ENCODE measurements around the gene TMEM117. TPM values are rescaled to one million over a fixed set of nuclear protein-coding genes. Genes with fewer than 3 reads are reported as not detected.

The TMEM117 gene
- total RNA-seq, 4 donors from 2014 or later = 16.9 to 24.9 (median 21.1) TPM

DNA sequence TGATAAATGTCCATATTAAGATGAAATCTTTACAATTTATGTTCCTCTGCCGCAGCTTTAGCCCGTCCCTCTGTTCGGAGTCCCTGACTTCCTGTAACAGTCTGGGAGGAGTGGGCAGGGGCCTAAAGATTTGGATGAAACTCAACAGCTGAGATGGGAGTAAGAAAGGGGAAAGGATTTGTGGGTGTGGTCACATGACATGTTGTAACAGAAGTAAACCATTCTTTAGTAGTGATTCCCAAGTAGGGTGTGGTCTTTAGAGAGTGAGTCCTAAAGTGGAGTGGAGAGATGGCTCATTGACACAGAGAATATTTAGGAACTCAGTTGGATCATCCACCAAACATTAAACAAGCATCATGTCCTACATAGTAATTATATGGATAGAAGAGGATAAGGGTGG is 12.9 kb downstream of the TMEM117 start:
- TF ChIP-seq POLR2A (IDR thresholded peaks at IDR 0.05) = no peak
- no peak for TF ChIP-seq EP300 (IDR thresholded peaks at IDR 0.05)
- TF ChIP-seq, protein P1, sequence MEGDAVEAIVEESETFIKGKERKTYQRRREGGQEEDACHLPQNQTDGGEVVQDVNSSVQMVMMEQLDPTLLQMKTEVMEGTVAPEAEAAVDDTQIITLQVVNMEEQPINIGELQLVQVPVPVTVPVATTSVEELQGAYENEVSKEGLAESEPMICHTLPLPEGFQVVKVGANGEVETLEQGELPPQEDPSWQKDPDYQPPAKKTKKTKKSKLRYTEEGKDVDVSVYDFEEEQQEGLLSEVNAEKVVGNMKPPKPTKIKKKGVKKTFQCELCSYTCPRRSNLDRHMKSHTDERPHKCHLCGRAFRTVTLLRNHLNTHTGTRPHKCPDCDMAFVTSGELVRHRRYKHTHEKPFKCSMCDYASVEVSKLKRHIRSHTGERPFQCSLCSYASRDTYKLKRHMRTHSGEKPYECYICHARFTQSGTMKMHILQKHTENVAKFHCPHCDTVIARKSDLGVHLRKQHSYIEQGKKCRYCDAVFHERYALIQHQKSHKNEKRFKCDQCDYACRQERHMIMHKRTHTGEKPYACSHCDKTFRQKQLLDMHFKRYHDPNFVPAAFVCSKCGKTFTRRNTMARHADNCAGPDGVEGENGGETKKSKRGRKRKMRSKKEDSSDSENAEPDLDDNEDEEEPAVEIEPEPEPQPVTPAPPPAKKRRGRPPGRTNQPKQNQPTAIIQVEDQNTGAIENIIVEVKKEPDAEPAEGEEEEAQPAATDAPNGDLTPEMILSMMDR (IDR thresholded peaks at IDR 0.05) = no peak
- H3K9me3 ChIP-seq = peaks cover 0 to 6% (median 0%) of the 10 kb centered on the region in 4 donors
- 96 to 98% methylated on average over 3 of the region's 3 CpGs for WGBS, 2 donors
- no peaks in the 10 kb centered on the region for H3K27me3 ChIP-seq
- no peak for DNase-seq (ENCODE audit: low spot score in 2 of 2)
- H3K4me1 ChIP-seq = no peaks in the 10 kb centered on the region
- H3K36me3 ChIP-seq = peaks cover 0 to 22% (median 0%) of the 10 kb centered on the region in 3 donors
- H3K4me3 ChIP-seq = no peak overlapping the region
- no peak overlapping the region for H3K27ac ChIP-seq

DNA sequence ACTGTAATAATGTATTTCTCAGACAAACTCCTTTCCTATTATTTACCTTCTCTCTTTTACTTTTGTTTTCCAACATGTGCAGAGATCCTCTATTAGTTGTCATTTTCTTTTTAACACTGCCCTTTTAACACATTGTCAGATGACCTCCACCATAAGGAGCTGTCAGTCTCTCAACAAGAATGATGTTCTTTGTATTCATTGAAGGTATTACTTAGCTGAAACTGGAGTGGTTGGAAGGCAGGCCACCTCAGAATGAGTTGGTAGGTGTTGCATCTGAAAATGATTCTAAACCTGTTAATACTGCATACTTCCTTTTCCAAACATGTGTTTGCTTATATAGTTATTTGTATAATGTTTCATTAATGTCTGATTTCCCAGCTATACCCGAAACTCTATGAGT is 16.9 kb downstream of the TMEM117 start:
- WGBS, 2 donors = 90% methylated on average over 1 of the region's 1 CpG
- Histone ChIP-seq H3K9me3 (peaks cover 0 to 6% (median 0%) of the 10 kb centered on the region in 4 donors), H3K4me3 (no peak overlapping the region), H3K36me3 (peaks cover 0 to 6% (median 0%) of the 10 kb centered on the region in 3 donors), H3K27ac (no peak overlapping the region), H3K27me3 (no peaks in the 10 kb centered on the region), H3K4me1 (no peaks in the 10 kb centered on the region)
- TF ChIP-seq POLR2A (IDR thresholded peaks at IDR 0.05) = no peak
- TF ChIP-seq EP300 (IDR thresholded peaks at IDR 0.05) = no peak
- TF ChIP-seq, protein P1 (IDR thresholded peaks at IDR 0.05) = no peak
- no peak for DNase-seq (ENCODE audit: low spot score in 2 of 2)

DNA sequence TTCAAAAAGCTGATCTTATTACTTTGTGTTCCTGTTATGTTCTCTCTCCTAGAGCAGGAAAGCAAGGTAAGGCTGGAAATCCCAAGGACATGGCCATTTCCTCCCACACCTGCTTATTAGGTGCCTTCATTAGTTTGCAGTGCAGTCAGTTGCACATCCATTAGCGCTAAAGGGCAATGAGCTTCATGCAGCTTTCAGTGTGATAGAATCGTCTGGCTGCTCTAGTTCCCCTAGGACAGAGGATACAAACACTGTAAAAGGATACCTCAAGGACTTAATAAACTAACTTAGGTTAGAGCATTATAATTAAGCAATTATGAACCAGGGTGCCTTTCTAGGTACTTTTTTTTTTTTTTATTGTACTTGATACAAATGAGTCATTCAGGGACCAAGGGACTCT is 21.1 kb downstream of the TMEM117 start:
- no peaks in the 10 kb centered on the region for H3K36me3 ChIP-seq
- 75 to 82% methylated on average over 2 of the region's 2 CpGs for WGBS, 2 donors

DNA sequence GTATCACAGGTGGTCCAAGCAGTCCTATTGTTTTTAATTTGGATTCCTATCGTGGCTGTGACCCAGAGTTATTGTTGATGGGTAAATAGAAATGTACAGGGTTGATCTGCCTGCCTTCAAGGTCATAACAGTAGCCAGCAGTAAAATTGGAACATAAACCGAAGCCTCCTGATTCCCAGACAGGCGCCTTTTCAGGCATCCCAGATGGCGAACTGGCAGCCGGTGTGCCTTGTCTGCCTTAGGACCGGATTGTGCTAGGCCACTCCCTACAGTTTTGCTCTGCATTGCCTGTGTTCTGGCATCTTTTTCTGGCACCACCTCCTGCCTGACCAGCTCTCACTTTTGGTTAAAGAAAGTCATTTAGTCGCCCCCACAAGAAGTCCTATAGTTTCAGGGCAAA is 22.2 kb downstream of the TMEM117 start:
- H3K4me3 ChIP-seq = no peak overlapping the region
- H3K36me3 ChIP-seq = no peaks in the 10 kb centered on the region
- 85 to 89% methylated on average over 7 of the region's 7 CpGs for WGBS, 2 donors
- no peak for TF ChIP-seq POLR2A (IDR thresholded peaks at IDR 0.05)
- DNase-seq (ENCODE audit: low spot score in 2 of 2) = no peak
- H3K9me3 ChIP-seq = no peaks in the 10 kb centered on the region
- no peak overlapping the region for H3K27ac ChIP-seq
- H3K4me1 ChIP-seq = no peaks in the 10 kb centered on the region
- H3K27me3 ChIP-seq = no peaks in the 10 kb centered on the region

More for the DNA sequence above, 21.1 kb downstream of the TMEM117 start:
- Histone ChIP-seq H3K4me1 (no peaks in the 10 kb centered on the region), H3K9me3 (no peaks in the 10 kb centered on the region), H3K27ac (no peak overlapping the region), H3K27me3 (no peaks in the 10 kb centered on the region), H3K4me3 (no peak overlapping the region)
- no peak for TF ChIP-seq POLR2A (IDR thresholded peaks at IDR 0.05)
- TF ChIP-seq, protein P1 (IDR thresholded peaks at IDR 0.05) = no peak
- TF ChIP-seq EP300 (IDR thresholded peaks at IDR 0.05) = no peak
- DNase-seq (ENCODE audit: low spot score in 2 of 2) = no peak

DNA sequence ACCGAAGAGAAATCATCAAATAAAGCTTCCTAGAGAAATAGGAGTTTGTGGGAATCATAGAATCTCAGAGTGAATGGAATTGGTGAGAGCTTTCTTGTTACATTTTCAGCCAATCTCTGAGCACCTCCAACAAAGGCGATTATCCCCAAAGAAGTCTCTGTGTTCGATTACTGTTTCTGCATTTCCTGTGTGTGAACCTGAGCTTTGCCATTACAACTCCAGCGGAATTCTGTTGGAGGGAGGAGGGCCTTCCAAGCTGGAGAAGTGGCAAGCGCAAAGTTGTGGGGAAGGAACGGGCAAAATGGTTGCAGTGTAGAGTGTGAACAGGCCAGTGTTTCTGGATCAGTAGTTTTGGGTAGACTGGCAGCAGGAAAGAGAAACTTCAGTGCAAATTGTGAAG is 23.1 kb downstream of the TMEM117 start:
- no peaks in the 10 kb centered on the region for H3K36me3 ChIP-seq
- TF ChIP-seq EP300 (IDR thresholded peaks at IDR 0.05) = no peak
- TF ChIP-seq, protein P1 (IDR thresholded peaks at IDR 0.05) = no peak
- TF ChIP-seq POLR2A (IDR thresholded peaks at IDR 0.05) = no peak
- WGBS, 2 donors = 89% methylated on average over 6 of the region's 6 CpGs
- H3K27me3 ChIP-seq = no peaks in the 10 kb centered on the region
- H3K4me1 ChIP-seq = no peaks in the 10 kb centered on the region
- H3K27ac ChIP-seq = no peak overlapping the region
- no peak for DNase-seq (ENCODE audit: low spot score in 2 of 2)
- H3K9me3 ChIP-seq = no peaks in the 10 kb centered on the region
- no peak overlapping the region for H3K4me3 ChIP-seq

Data from tibial nerve (tissue), 4 donors.